ENCODE data around the gene GDF15.

GDF15 gene

GRCh38 chr19:18427743-18428113 is 41.8 kb downstream of the GDF15 start:
- TF ChIP-seq ARNT (IDR thresholded peaks at IDR 0.05) (no peak), FOXK2 (IDR thresholded peaks at IDR 0.05) (no peak), PKNOX1 (IDR thresholded peaks at IDR 0.05) (no peak)
- ChIA-PET POLR2A (interaction anchor here (1.2 to 2.0 kb wide), 4 partner anchors 8 to 147 kb away, joined by 3 to 10 read pairs (median 4); partner anchors contain the start of genes JUND and KXD1), CTCF (no interaction called here)
- DNase-seq (ENCODE audit: extremely low spot score): no peak

GRCh38 chr19:18428173-18428786 is 42.3 kb downstream of the GDF15 start:
- no peak for DNase-seq (ENCODE audit: extremely low spot score)
- POLR2A ChIA-PET: interaction anchor here (1.2 to 2.0 kb wide), 5 partner anchors 8 to 147 kb away, joined by 3 to 10 read pairs (median 4); partner anchors contain the start of genes JUND and KXD1
- CTCF ChIA-PET: no interaction called here
- no peak for TF ChIP-seq PKNOX1 (IDR thresholded peaks at IDR 0.05)
- no peak for TF ChIP-seq ARNT (IDR thresholded peaks at IDR 0.05)

GRCh38 chr19:18428787-18429674 is 43.1 kb downstream of the GDF15 start:
- no peak for TF ChIP-seq CTBP1 (IDR thresholded peaks at IDR 0.05; ENCODE audit: borderline replicate concordance)
- peak; percentile 95 for TF ChIP-seq PKNOX1 (IDR thresholded peaks at IDR 0.05)
- TF ChIP-seq FOXM1 (IDR thresholded peaks at IDR 0.05; ENCODE audit: borderline replicate concordance): peak; percentile 68
- POLR2A ChIA-PET: interaction anchor here (1.2 to 2.0 kb wide), 3 partner anchors 9 to 148 kb away, joined by 4 to 10 read pairs (median 4); partner anchors contain the start of gene JUND
- DNase-seq (ENCODE audit: extremely low spot score): peak; percentile 87
- CTCF ChIA-PET: interaction anchor here (0.6 kb wide), 1 partner anchor 38 kb away, joined by 3 read pairs; no protein-coding TSS in a partner anchor

- CTCF ChIA-PET: no interaction called here
- POLR2A ChIA-PET: interaction anchor here (2.0 kb wide), 1 partner anchor 149 kb away, joined by 10 read pairs; the partner anchor contains the start of gene JUND
- DNase-seq (ENCODE audit: extremely low spot score): no peak
- TF ChIP-seq SP1 (IDR thresholded peaks at IDR 0.05): no peak
- no peak for TF ChIP-seq PKNOX1 (IDR thresholded peaks at IDR 0.05)
- no peak for TF ChIP-seq HDGF (IDR thresholded peaks at IDR 0.05; ENCODE audit: borderline replicate concordance)
- TF ChIP-seq FOXM1 (IDR thresholded peaks at IDR 0.05; ENCODE audit: borderline replicate concordance): no peak
- no peak for TF ChIP-seq CTBP1 (IDR thresholded peaks at IDR 0.05; ENCODE audit: borderline replicate concordance)
- no peak for TF ChIP-seq LEF1 (IDR thresholded peaks at IDR 0.05; ENCODE audit: borderline replicate concordance)
- TF ChIP-seq BHLHE40 (IDR thresholded peaks at IDR 0.05; ENCODE audit: borderline replicate concordance): no peak
- TF ChIP-seq FOXK2 (IDR thresholded peaks at IDR 0.05): no peak
- TF ChIP-seq TARDBP (IDR thresholded peaks at IDR 0.05): no peak
- no peak for TF ChIP-seq ARNT (IDR thresholded peaks at IDR 0.05)
- no peak for TF ChIP-seq FOXA1 (IDR thresholded peaks at IDR 0.05)
- TF ChIP-seq ELF4 (IDR thresholded peaks at IDR 0.05): no peak
- TF ChIP-seq ZNF384 (IDR thresholded peaks at IDR 0.05): no peak
- TF ChIP-seq SUZ12 (IDR thresholded peaks at IDR 0.05): no peak
- TF ChIP-seq NFRKB (IDR thresholded peaks at IDR 0.05): no peak
- no peak for TF ChIP-seq L3MBTL2 (conservative IDR thresholded peaks at IDR 0.05)
These were observed 43.9 kb downstream of the GDF15 start for GRCh38 chr19:18429717-18430416.

- ChIA-PET POLR2A (no interaction called here), CTCF (no interaction called here)
- TF ChIP-seq NFRKB (IDR thresholded peaks at IDR 0.05) (no peak), ELF4 (IDR thresholded peaks at IDR 0.05) (no peak), L3MBTL2 (conservative IDR thresholded peaks at IDR 0.05) (no peak), CTBP1 (IDR thresholded peaks at IDR 0.05; ENCODE audit: borderline replicate concordance) (no peak), LEF1 (IDR thresholded peaks at IDR 0.05; ENCODE audit: borderline replicate concordance) (no peak), FOXM1 (IDR thresholded peaks at IDR 0.05; ENCODE audit: borderline replicate concordance) (no peak), FOXA1 (IDR thresholded peaks at IDR 0.05) (no peak), TARDBP (IDR thresholded peaks at IDR 0.05) (no peak), FOXK2 (IDR thresholded peaks at IDR 0.05) (no peak), SUZ12 (IDR thresholded peaks at IDR 0.05) (no peak), ARNT (IDR thresholded peaks at IDR 0.05) (no peak), PKNOX1 (IDR thresholded peaks at IDR 0.05) (no peak), HDGF (IDR thresholded peaks at IDR 0.05; ENCODE audit: borderline replicate concordance) (no peak), BHLHE40 (IDR thresholded peaks at IDR 0.05; ENCODE audit: borderline replicate concordance) (no peak)
- no peak for DNase-seq (ENCODE audit: extremely low spot score)
These were observed 44.6 kb downstream of the GDF15 start for GRCh38 chr19:18430417-18431144.
